GM12878 (cell line): Measurements from ENCODE around the gene NFE2L1. TPM values are rescaled to one million over a fixed set of nuclear protein-coding genes. Genes with fewer than 3 reads are reported as not detected.
"Not testable (repeated sequence)": the region's sequence is repeated elsewhere in the genome, so short reads cannot be mapped to it uniquely, and the experiment has no call there.

Experiments used
- ATAC-seq: fragments of 200-7000 bp; cut with Tn5 transposase; 3 replicates; pipeline ENCODE4 v1.9.1; 2020; ENCODE audit warnings: mild to moderate bottlenecking, moderate library complexity
- BruUV-seq: library from RNA; stranded (reverse); fragments of 400-500 nt; replicated peaks from 2 replicates; lab custom pipeline; 2021; lab: Mats Ljungman, UMichigan
- CTCF ChIA-PET: fragments of 300-600 bp; sonication (Branson Sonifier 250); formaldehyde crosslinking; extraction: SDS; loops from one replicate; lab custom pipeline; 2021; ENCODE audit warnings: inconsistent platforms; lab: Yijun Ruan, JAX
- POLR2A ChIA-PET: fragments of 350-600 bp; formaldehyde crosslinking; extraction: SDS; loops from one replicate; lab custom pipeline; 2021; ENCODE audit warnings: inconsistent platforms; lab: Charles Lee
- RAD21 ChIA-PET: fragments of 300-600 bp; sonication (Branson Sonifier 250); formaldehyde crosslinking; loops from one replicate; lab custom pipeline; 2023; ENCODE audit warnings: antibody characterized with exemption; ENCODE audit not compliant: unreplicated experiment; lab: Charles Lee
- SMC1A ChIA-PET: fragments of 300-600 bp; sonication (Branson Sonifier 250); formaldehyde crosslinking; loops from one replicate; lab custom pipeline; 2023; ENCODE audit not compliant: unreplicated experiment, uncharacterized antibody; lab: Charles Lee
- DNase-seq: peaks from one replicate; pipeline ENCODE4 v3.0.0-alpha.2; 2011; ENCODE audit warnings: low read depth, low spot score
- FAIRE-seq: peaks from 3 replicates; lab custom pipeline; 2011; peaks lifted over from hg19 to GRCh38; lab: Jason Lieb, UNC
- H2AFZ ChIP-seq: 2 replicates; pipeline ENCODE4 v1.6.0; 2011; ENCODE audit warnings: low read depth, low read length, control low read depth; ENCODE audit not compliant: control insufficient read depth
- H3K27ac ChIP-seq: 2 replicates; pipeline ENCODE4 v1.5.1; 2011; ENCODE audit warnings: control low read depth; ENCODE audit not compliant: control insufficient read depth, insufficient read depth
- H3K27me3 ChIP-seq, 2 experiments: replicated peaks in 1 of 2; 2 replicates each; pipeline versions ENCODE4 v1.6.0 to v1.6.1; 2011; ENCODE audit warnings: low read length in 1 of 2; ENCODE audit not compliant: control insufficient read depth in 2 of 2, insufficient read depth in 2 of 2
- H3K36me3 ChIP-seq, 2 experiments: 2 replicates each; pipeline ENCODE4 v1.5.1; 2011; ENCODE audit warnings: low read length in 1 of 2; ENCODE audit not compliant: control insufficient read depth in 2 of 2, insufficient read depth in 2 of 2
- H3K4me1 ChIP-seq: 2 replicates; pipeline ENCODE4 v1.6.1; 2011; ENCODE audit warnings: mild to moderate bottlenecking, low read length, moderate library complexity, mixed read lengths; ENCODE audit not compliant: control insufficient read depth, insufficient read depth
- H3K4me2 ChIP-seq: 2 replicates; pipeline ENCODE4 v1.6.0; 2011; ENCODE audit warnings: control low read depth; ENCODE audit not compliant: control insufficient read depth, insufficient read depth
- H3K4me3 ChIP-seq: fragments of 200-600 bp; sonication (generic); 2 replicates; pipeline ENCODE4 v1.5.1; 2016
- H3K79me2 ChIP-seq: 2 replicates; pipeline ENCODE4 v1.6.0; 2011; ENCODE audit warnings: low read length; ENCODE audit not compliant: control insufficient read depth, insufficient read depth
- H3K9ac ChIP-seq: 2 replicates; pipeline ENCODE4 v1.8.0; 2011; ENCODE audit warnings: low read length, control low read depth, mixed read lengths; ENCODE audit not compliant: control insufficient read depth, insufficient read depth
- H3K9me3 ChIP-seq: replicated peaks from 3 replicates; pipeline ENCODE4 v1.5.1; 2011; ENCODE audit warnings: mild to moderate bottlenecking, low read length; ENCODE audit not compliant: control insufficient read depth, insufficient read depth
- H4K20me1 ChIP-seq: 2 replicates; pipeline ENCODE4 v1.6.0; 2011; ENCODE audit not compliant: control insufficient read depth, insufficient read depth
- FOS ChIP-seq: IDR thresholded peaks from 3 replicates; pipeline ENCODE4 v1.6.1; 2011; ENCODE audit warnings: borderline replicate concordance; ENCODE audit not compliant: insufficient read length; ENCODE audit errors: extremely low read depth
- POLR2A ChIP-seq: IDR thresholded peaks from 2 replicates; pipeline ENCODE4 v1.6.1; 2011; ENCODE audit warnings: low read depth, mild to moderate bottlenecking, low read length
- WGBS: methylation state at CpG from one replicate; pipeline ENCODE4 v1.1.6; 2016; ENCODE audit warnings: low lambda C conversion rate; ENCODE audit not compliant: insufficient replicate concordance, insufficient coverage; ENCODE audit errors: missing lambda C conversion rate; 5-methylcytosine and 5-hydroxymethylcytosine counted together
- in situ Hi-C: fragments of 300-500 bp; cut with MboI; formaldehyde crosslinking; loops from 9 replicates; pipeline ENCODE4 v1.14.3; 2018; ENCODE audit warnings: mixed read lengths
- intact Hi-C: fragments of 100-400 bp; cut with micrococcal nuclease; formaldehyde crosslinking; loops from one replicate; pipeline ENCODE4 v1.14.2; 2022; ENCODE audit not compliant: unreplicated experiment
- polyA plus RNA-seq, 11 experiments: library from polyadenylated mRNA; depleted of rRNA in 4 of 11; unstranded in 6 of 11; stranded (reverse) in 5 of 11; fragments of >200 nt; fragmentation: Nextera tagmentation in 4 of 11; fragmentation: Illumina TruSeq in 1 of 11; extraction: Ambion mirVana in 4 of 11; extraction: Trizol in 1 of 11; gene quantifications; 1 replicate in 1 of 11; 2 replicates in 10 of 11; pipeline versions ENCODE4 v1.2.1 to v1.2.3, GENCODE V29; 2011 to 2016; ENCODE audit warnings: inconsistent platforms in 2 of 11, missing spikeins in 2 of 11, low read depth in 1 of 11
- total RNA-seq, 4 experiments: library from RNA; depleted of rRNA in 3 of 4; stranded (reverse); fragments of >200 nt in 3 of 4; fragmentation: Illumina TruSeq in 1 of 4; extraction: Trizol in 1 of 4; gene quantifications; 2 replicates each; pipeline versions ENCODE4 v1.2.1 to v1.2.3, GENCODE V29; 2013 to 2021
- TF ChIP-seq, protein P1 (sequence below), 3 experiments: IDR thresholded peaks in 2 of 3; conservative IDR thresholded peaks in 1 of 3; 2 replicates each; pipeline ENCODE4 v1.5.1; 2011; ENCODE audit warnings: low read depth in 3 of 3, low read length in 3 of 3, mild to moderate bottlenecking in 3 of 3, control low read depth in 2 of 3, moderate library complexity in 2 of 3, inconsistent platforms in 1 of 3, mixed read lengths in 1 of 3; ENCODE audit not compliant: control insufficient read depth in 2 of 3, insufficient read depth in 1 of 3; ENCODE audit errors: extremely low read depth in 1 of 3

NFE2L1 gene
- total and polyA plus RNA-seq, 10 of the 15 experiments (the other 5 are each of a cell fraction or from before 2014, with no cell fraction given): 3.8 to 104 (median 26.4) TPM

DNA sequence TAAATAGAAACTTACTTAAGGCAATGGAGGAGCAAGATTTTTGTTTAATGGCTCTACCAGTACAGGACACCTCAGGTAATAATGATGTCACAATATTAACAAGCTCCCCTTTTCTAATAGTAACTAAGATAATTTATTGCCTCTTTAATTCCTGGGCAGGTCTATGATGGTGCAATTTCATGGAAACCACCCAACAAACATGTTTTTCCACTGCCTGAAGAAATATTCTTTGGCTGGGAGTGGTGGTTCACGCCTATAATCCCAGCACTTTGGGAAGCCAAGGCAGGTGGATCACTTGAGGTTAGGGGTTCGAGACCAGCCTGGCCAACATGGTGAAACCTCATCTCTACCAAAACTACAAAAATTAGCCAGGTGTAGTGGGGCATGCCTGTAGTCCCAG, 19.6 kb downstream of the NFE2L1 start:
- RAD21 ChIA-PET: interaction anchor here (0.8 to 1.3 kb wide), 3 partner anchors 13 to 97 kb away, joined by 3 to 8 read pairs (median 3); partner anchors contain the start of gene CDK5RAP3
- H3K9ac ChIP-seq, H3K79me2 ChIP-seq, H2AFZ ChIP-seq, H3K27me3 ChIP-seq, H3K9me3 ChIP-seq, H3K4me2 ChIP-seq, ATAC-seq, FAIRE-seq, H3K27ac ChIP-seq, H3K4me1 ChIP-seq, H3K4me3 ChIP-seq, BruUV-seq, H4K20me1 ChIP-seq, DNase-seq, intact Hi-C loops: not testable (repeated sequence)
- POLR2A ChIA-PET: interaction anchor here (0.6 to 1.6 kb wide), 5 partner anchors 10 to 37 kb away, joined by 3 to 7 read pairs (median 4); no protein-coding TSS in a partner anchor
- in situ Hi-C loops: loop anchor here (5.0 kb wide), 1 partner anchor 41 kb away; no protein-coding TSS in a partner anchor
- peaks cover 3 to 28% of the 10 kb centered on the region in 2 experiments; a peak in 3 of 4 replicates for H3K36me3 ChIP-seq
- CTCF ChIA-PET: interaction anchor here (1.0 to 5.7 kb wide), 13 partner anchors 9 to 526 kb away, joined by 3 to 44 read pairs (median 5); partner anchors contain the start of genes HOXB5 and NFE2L1
- 88% methylated on average over 2 of the region's 2 CpGs for WGBS
- SMC1A ChIA-PET: interaction anchor here (0.7 to 2.3 kb wide), 10 partner anchors 12 to 115 kb away, joined by 3 to 9 read pairs (median 4); partner anchors contain the start of gene NFE2L1

DNA sequence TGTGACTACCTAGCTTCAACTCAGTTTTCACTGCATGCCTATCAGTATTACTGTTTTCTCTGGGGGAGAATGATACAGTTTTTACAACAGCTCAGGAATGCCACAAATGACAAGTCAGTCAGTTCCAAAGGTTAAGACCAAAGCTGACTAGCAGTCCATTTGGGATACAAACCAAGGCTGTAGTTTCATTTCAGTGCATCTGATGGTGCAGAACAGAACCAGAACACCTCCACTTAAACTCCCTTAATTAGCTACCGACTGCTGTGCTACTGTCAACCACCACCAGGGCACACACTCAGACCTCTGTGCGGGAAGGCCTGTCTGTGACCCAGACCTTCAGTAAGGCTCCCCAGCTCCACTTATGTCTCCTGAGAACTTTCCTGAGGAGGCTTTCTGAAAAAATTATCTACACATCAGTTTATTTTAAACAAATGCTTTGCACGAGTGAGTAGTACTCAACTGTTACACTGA, 20.4 kb downstream of the NFE2L1 start:
- in situ Hi-C loops: loop anchor here (5.0 kb wide), 1 partner anchor 41 kb away; no protein-coding TSS in a partner anchor
- POLR2A ChIA-PET: interaction anchor here (0.6 to 1.6 kb wide), 6 partner anchors 12 to 38 kb away, joined by 3 to 8 read pairs (median 4); no protein-coding TSS in a partner anchor

More for the DNA sequence above, 20.4 kb downstream of the NFE2L1 start:
- Histone ChIP-seq H3K27ac (no peak overlapping the region), H3K4me1 (no peaks in the 10 kb centered on the region), H3K9ac (no peak overlapping the region), H3K4me3 (no peak overlapping the region), H4K20me1 (no peaks in the 10 kb centered on the region), H3K27me3 (no peaks in the 10 kb centered on the region), H3K4me2 (no peak overlapping the region), H3K36me3 (peaks cover 3 to 24% of the 10 kb centered on the region in 2 experiments; a peak in 3 of 4 replicates), H3K9me3 (no peaks in the 10 kb centered on the region), H3K79me2 (no peaks in the 10 kb centered on the region)
- FAIRE-seq (no peak), ATAC-seq (peak; percentile 84), DNase-seq (no peak)
- CTCF ChIA-PET: interaction anchor here (1.1 to 5.7 kb wide), 12 partner anchors 9 to 525 kb away, joined by 3 to 44 read pairs (median 5); partner anchors contain the start of genes HOXB5 and NFE2L1
- no TSS peak for BruUV-seq
- TF ChIP-seq, protein P1, sequence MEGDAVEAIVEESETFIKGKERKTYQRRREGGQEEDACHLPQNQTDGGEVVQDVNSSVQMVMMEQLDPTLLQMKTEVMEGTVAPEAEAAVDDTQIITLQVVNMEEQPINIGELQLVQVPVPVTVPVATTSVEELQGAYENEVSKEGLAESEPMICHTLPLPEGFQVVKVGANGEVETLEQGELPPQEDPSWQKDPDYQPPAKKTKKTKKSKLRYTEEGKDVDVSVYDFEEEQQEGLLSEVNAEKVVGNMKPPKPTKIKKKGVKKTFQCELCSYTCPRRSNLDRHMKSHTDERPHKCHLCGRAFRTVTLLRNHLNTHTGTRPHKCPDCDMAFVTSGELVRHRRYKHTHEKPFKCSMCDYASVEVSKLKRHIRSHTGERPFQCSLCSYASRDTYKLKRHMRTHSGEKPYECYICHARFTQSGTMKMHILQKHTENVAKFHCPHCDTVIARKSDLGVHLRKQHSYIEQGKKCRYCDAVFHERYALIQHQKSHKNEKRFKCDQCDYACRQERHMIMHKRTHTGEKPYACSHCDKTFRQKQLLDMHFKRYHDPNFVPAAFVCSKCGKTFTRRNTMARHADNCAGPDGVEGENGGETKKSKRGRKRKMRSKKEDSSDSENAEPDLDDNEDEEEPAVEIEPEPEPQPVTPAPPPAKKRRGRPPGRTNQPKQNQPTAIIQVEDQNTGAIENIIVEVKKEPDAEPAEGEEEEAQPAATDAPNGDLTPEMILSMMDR (IDR thresholded peaks at IDR 0.05 in 2 of 3, conservative IDR thresholded peaks at IDR 0.05 in 1 of 3; ENCODE audit: control insufficient read depth in 2 of 3, extremely low read depth in 1 of 3, insufficient read depth in 1 of 3, low read depth in 3 of 3, low read length in 3 of 3): peak; percentile 15 to 43 (median 39); a peak in 3 of 6 replicates
- no peak for TF ChIP-seq FOS
- TF ChIP-seq POLR2A: 0 out of 2 replicates have a peak, but pooled peaks have one; percentile 18
- TF ChIP-seq, all 136 proteins: peak for 2
- 85% methylated on average over 3 of the region's 3 CpGs for WGBS
- ChIA-PET RAD21 (interaction anchor here (0.8 to 1.3 kb wide), 5 partner anchors 12 to 98 kb away, joined by 3 to 8 read pairs (median 3); partner anchors contain the start of gene CDK5RAP3), SMC1A (interaction anchor here (0.9 to 2.3 kb wide), 10 partner anchors 13 to 51 kb away, joined by 3 to 9 read pairs (median 4); partner anchors contain the start of gene NFE2L1)
- H2AFZ ChIP-seq: no peak overlapping the region
- intact Hi-C loops: no loop called here
